Liver (tissue), 9 donors: ENCODE results near the gene PDXK. TPM values are rescaled to one million over a fixed set of nuclear protein-coding genes. Genes with fewer than 3 reads are reported as not detected.
A peak's percentile ranks its signal among the peaks of the same experiment; 100 is the strongest.

Experiments
- DNase-seq: peaks from one replicate; pipeline ENCODE4 v3.0.0-alpha.2; 2017; ENCODE audit warnings: low spot score
- H3K27ac ChIP-seq, 2 donors: one replicate each; pipeline ENCODE4 v1.7.0; 2013; ENCODE audit warnings: inconsistent platforms in 2 of 2, low read length in 2 of 2, control low read depth in 1 of 2, low read depth in 1 of 2, mild to moderate bottlenecking in 1 of 2
- H3K27me3 ChIP-seq, 4 donors: one replicate each; pipeline versions ENCODE4 v1.6.1 to v1.7.0; 2013; ENCODE audit warnings: low read length in 3 of 4, inconsistent platforms in 1 of 4, mild to moderate bottlenecking in 1 of 4, moderate library complexity in 1 of 4; ENCODE audit not compliant: control insufficient read depth in 4 of 4, insufficient read depth in 4 of 4
- H3K36me3 ChIP-seq, 4 donors: one replicate each; pipeline versions ENCODE4 v1.6.1 to v1.7.0; 2013; ENCODE audit warnings: low read length in 3 of 4, mild to moderate bottlenecking in 3 of 4, low read depth in 1 of 4, moderate library complexity in 1 of 4; ENCODE audit not compliant: control insufficient read depth in 4 of 4, insufficient read depth in 3 of 4
- H3K4me1 ChIP-seq, 4 donors: one replicate each; pipeline versions ENCODE4 v1.6.1 to v1.7.0; 2013; ENCODE audit warnings: low read length in 3 of 4, mild to moderate bottlenecking in 3 of 4, moderate library complexity in 1 of 4; ENCODE audit not compliant: control insufficient read depth in 4 of 4, insufficient read depth in 4 of 4
- H3K4me3 ChIP-seq, 3 donors: one replicate each; pipeline versions ENCODE4 v1.6.1 to v1.7.0; 2013; ENCODE audit warnings: low read length in 3 of 3, control low read depth in 1 of 3, low read depth in 1 of 3, mild to moderate bottlenecking in 1 of 3
- H3K9ac ChIP-seq, 2 donors: one replicate each; pipeline ENCODE4 v1.7.0; 2013; ENCODE audit warnings: low read length in 2 of 2, mild to moderate bottlenecking in 2 of 2, moderate library complexity in 2 of 2, control low read depth in 1 of 2, low read depth in 1 of 2
- H3K9me3 ChIP-seq, 4 donors: one replicate each; pipeline versions ENCODE4 v1.6.1 to v1.7.0; 2013; ENCODE audit warnings: low read length in 3 of 4; ENCODE audit not compliant: control insufficient read depth in 4 of 4
- ATF3 ChIP-seq: IDR thresholded peaks from 2 replicates; pipeline ENCODE4 v1.6.1; 2016; ENCODE audit warnings: antibody characterized with exemption
- EGR1 ChIP-seq, 2 donors: IDR thresholded peaks; 2 replicates each; pipeline ENCODE4 v1.6.1; 2016 to 2018; ENCODE audit warnings: antibody characterized with exemption in 2 of 2, low read depth in 2 of 2
- FOXA1 ChIP-seq: IDR thresholded peaks from 2 replicates; pipeline ENCODE4 v1.6.1; 2016; ENCODE audit warnings: antibody characterized with exemption
- FOXA2 ChIP-seq: IDR thresholded peaks from 2 replicates; pipeline ENCODE4 v1.6.1; 2016; ENCODE audit warnings: antibody characterized with exemption
- GABPA ChIP-seq, 2 donors: IDR thresholded peaks in 1 of 2; conservative IDR thresholded peaks in 1 of 2; 2 replicates each; pipeline ENCODE4 v1.6.1; 2016; ENCODE audit warnings: antibody characterized with exemption in 2 of 2, mild to moderate bottlenecking in 1 of 2, moderate library complexity in 1 of 2
- HNF4A ChIP-seq, 2 donors: conservative IDR thresholded peaks; 2 replicates each; pipeline ENCODE4 v1.6.1; 2016; ENCODE audit warnings: antibody characterized with exemption in 2 of 2, mild to moderate bottlenecking in 2 of 2
- HNF4G ChIP-seq: IDR thresholded peaks from 2 replicates; pipeline ENCODE4 v1.6.1; 2016; ENCODE audit warnings: antibody characterized with exemption
- JUND ChIP-seq, 2 donors: IDR thresholded peaks; 2 replicates each; pipeline ENCODE4 v1.6.1; 2016; ENCODE audit warnings: antibody characterized with exemption in 2 of 2
- MAX ChIP-seq: IDR thresholded peaks from 2 replicates; pipeline ENCODE4 v1.6.1; 2016; ENCODE audit warnings: antibody characterized with exemption
- NR2F2 ChIP-seq: IDR thresholded peaks from 2 replicates; pipeline ENCODE4 v1.6.1; 2016; ENCODE audit warnings: antibody characterized with exemption
- RAD21 ChIP-seq, 2 donors: IDR thresholded peaks; 2 replicates each; pipeline ENCODE4 v1.6.1; 2016; ENCODE audit warnings: antibody characterized with exemption in 2 of 2, mild to moderate bottlenecking in 2 of 2
- RXRA ChIP-seq, 2 donors: IDR thresholded peaks; 2 replicates each; pipeline ENCODE4 v1.6.1; 2017 to 2018; ENCODE audit warnings: antibody characterized with exemption in 2 of 2, mild to moderate bottlenecking in 1 of 2
- SP1 ChIP-seq: IDR thresholded peaks from 2 replicates; pipeline ENCODE4 v1.6.1; 2018; ENCODE audit warnings: antibody characterized with exemption, mild to moderate bottlenecking
- YY1 ChIP-seq: IDR thresholded peaks from 2 replicates; pipeline ENCODE4 v1.6.1; 2016; ENCODE audit warnings: antibody characterized with exemption, mild to moderate bottlenecking
- ZBTB33 ChIP-seq: IDR thresholded peaks from 2 replicates; pipeline ENCODE4 v1.6.1; 2016; ENCODE audit warnings: antibody characterized with exemption
- WGBS: extraction: QIAGEN DNeasy Blood & Tissue Kit; methylation state at CpG from one replicate; pipeline ENCODE4 v1.1.7; 2013; 5-methylcytosine and 5-hydroxymethylcytosine counted together
- polyA plus RNA-seq, 2 donors: library from polyadenylated mRNA; stranded (reverse) in 1 of 2; unstranded in 1 of 2; fragments of 200-250 nt in 1 of 2; fragments of >200 nt in 1 of 2; fragmentation: Nextera tagmentation in 1 of 2; extraction: Ambion mirVana in 1 of 2; gene quantifications; one replicate each; pipeline versions ENCODE4 v1.2.1 to v1.2.3, GENCODE V29; 2013 to 2015
- total RNA-seq, 2 donors: library from RNA; depleted of rRNA; stranded (reverse); fragments of >200 nt; gene quantifications; one replicate each; pipeline ENCODE4 v1.2.3, GENCODE V29; 2014
- donor health status: healthy.
- donor health status: healthy.
- donor health status: healthy.
- donor health status: healthy.
- donor health status: healthy.

PDXK gene
- total and polyA plus RNA-seq, 4 donors, result 20.5 to 104 (median 34.9) TPM

GRCh38 chr21:43739621-43740435 is 20.9 kb downstream of the PDXK start:
- no peaks in the 10 kb centered on the region for H3K27me3 ChIP-seq
- DNase-seq, result peak; percentile 46
- WGBS, result 86% methylated on average over 25 of the region's 25 CpGs
- H3K4me3 ChIP-seq, result no peak overlapping the region
- peaks cover 7 to 22% (median 17%) of the 10 kb centered on the region in 4 donors for H3K4me1 ChIP-seq
- peaks cover 0 to 14% (median 9%) of the 10 kb centered on the region in 4 donors for H3K36me3 ChIP-seq
- no peaks in the 10 kb centered on the region for H3K9me3 ChIP-seq
- H3K9ac ChIP-seq, result no peak overlapping the region
- TF ChIP-seq MAX, result no peak
- no peak for TF ChIP-seq HNF4A (conservative IDR thresholded peaks at IDR 0.05)
- TF ChIP-seq NR2F2, result no peak
- TF ChIP-seq JUND (IDR thresholded peaks at IDR 0.05), result no peak
- no peak for TF ChIP-seq EGR1 (IDR thresholded peaks at IDR 0.05; ENCODE audit: low read depth in 2 of 2)
- no peak for TF ChIP-seq YY1
- TF ChIP-seq FOXA2, result no peak
- TF ChIP-seq GABPA (IDR thresholded peaks at IDR 0.05 in 1 of 2, conservative IDR thresholded peaks at IDR 0.05 in 1 of 2), result no peak
- no peak for TF ChIP-seq ATF3
- no peak for TF ChIP-seq HNF4G
- TF ChIP-seq RAD21 (IDR thresholded peaks at IDR 0.05), result no peak
- no peak for TF ChIP-seq SP1
- TF ChIP-seq RXRA (IDR thresholded peaks at IDR 0.05), result no peak
- peak overlapping the region in 1 of 2 donors; percentile 54 for H3K27ac ChIP-seq

GRCh38 chr21:43740497-43741156 is 21.7 kb downstream of the PDXK start:
- no peaks in the 10 kb centered on the region for H3K9me3 ChIP-seq
- H3K27ac ChIP-seq, result peak overlapping the region; percentile 54 to 75
- H3K27me3 ChIP-seq, result no peaks in the 10 kb centered on the region
- TF ChIP-seq MAX (no peak), FOXA1 (no peak), RAD21 (IDR thresholded peaks at IDR 0.05) (no peak), RXRA (IDR thresholded peaks at IDR 0.05) (no peak), JUND (IDR thresholded peaks at IDR 0.05) (no peak), EGR1 (IDR thresholded peaks at IDR 0.05; ENCODE audit: low read depth in 2 of 2) (no peak), ZBTB33 (no peak)
- H3K4me1 ChIP-seq, result peaks cover 7 to 22% (median 17%) of the 10 kb centered on the region in 4 donors
- no peak for DNase-seq
- no peak overlapping the region for H3K4me3 ChIP-seq
- H3K36me3 ChIP-seq, result peaks cover 0 to 19% (median 13%) of the 10 kb centered on the region in 4 donors
- 46% methylated on average over 25 of the region's 25 CpGs for WGBS
- no peak overlapping the region for H3K9ac ChIP-seq
